Ishikawa (cell line): ENCODE data around the gene TINCR.

Experiments
- CEBPB ChIP-seq: IDR thresholded peaks from 2 replicates; pipeline ENCODE4 v1.6.1; 2012
- FOXM1 ChIP-seq: IDR thresholded peaks from 2 replicates; pipeline ENCODE4 v1.6.1; 2012; ENCODE audit warnings: low read depth, borderline replicate concordance
- MAX ChIP-seq: IDR thresholded peaks from 2 replicates; pipeline ENCODE4 v1.6.1; 2012
- RAD21 ChIP-seq: IDR thresholded peaks from 2 replicates; pipeline ENCODE4 v1.6.1; 2012; ENCODE audit warnings: low read depth
- REST ChIP-seq: IDR thresholded peaks from 2 replicates; pipeline ENCODE4 v1.6.1; 2012; ENCODE audit warnings: low read depth, mild to moderate bottlenecking
- TAF1 ChIP-seq: IDR thresholded peaks from 2 replicates; pipeline ENCODE4 v1.6.1; 2012; ENCODE audit warnings: low read depth, mild to moderate bottlenecking
- YY1 ChIP-seq: IDR thresholded peaks from 2 replicates; pipeline ENCODE4 v1.6.1; 2012; ENCODE audit warnings: low read depth

DNA sequence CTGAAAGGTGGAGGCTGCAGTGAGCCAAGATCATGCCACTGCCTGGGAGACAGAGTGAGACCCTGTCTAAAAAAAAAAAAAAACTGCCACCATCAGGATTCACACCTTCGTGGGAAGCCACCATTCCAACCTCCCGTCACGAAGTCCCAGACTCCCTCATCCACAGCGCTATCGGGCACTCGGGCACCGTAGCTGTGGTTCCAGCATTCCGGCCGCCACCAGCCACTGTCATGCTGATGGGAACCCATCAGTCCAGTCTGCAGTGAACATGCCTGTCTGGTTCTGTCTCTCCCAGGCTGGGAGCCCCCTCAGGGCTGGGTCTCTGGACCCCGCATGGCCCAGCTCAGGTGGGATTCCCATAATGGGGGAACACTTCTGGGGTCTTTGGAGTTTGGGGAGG, 27.5 kb downstream of the TINCR start:
- TF ChIP-seq TAF1 (no peak), CEBPB (no peak), YY1 (no peak), REST (no peak), MAX (no peak), RAD21 (no peak), FOXM1 (no peak)
